Measurements from ENCODE around the gene GPER1. TPM values are rescaled to one million over a fixed set of nuclear protein-coding genes. Genes with fewer than 3 reads are reported as not detected.

GPER1 gene
- total RNA-seq, 4 donors from 2014 or later: 12.5 to 29.2 (median 21.2) TPM

DNA sequence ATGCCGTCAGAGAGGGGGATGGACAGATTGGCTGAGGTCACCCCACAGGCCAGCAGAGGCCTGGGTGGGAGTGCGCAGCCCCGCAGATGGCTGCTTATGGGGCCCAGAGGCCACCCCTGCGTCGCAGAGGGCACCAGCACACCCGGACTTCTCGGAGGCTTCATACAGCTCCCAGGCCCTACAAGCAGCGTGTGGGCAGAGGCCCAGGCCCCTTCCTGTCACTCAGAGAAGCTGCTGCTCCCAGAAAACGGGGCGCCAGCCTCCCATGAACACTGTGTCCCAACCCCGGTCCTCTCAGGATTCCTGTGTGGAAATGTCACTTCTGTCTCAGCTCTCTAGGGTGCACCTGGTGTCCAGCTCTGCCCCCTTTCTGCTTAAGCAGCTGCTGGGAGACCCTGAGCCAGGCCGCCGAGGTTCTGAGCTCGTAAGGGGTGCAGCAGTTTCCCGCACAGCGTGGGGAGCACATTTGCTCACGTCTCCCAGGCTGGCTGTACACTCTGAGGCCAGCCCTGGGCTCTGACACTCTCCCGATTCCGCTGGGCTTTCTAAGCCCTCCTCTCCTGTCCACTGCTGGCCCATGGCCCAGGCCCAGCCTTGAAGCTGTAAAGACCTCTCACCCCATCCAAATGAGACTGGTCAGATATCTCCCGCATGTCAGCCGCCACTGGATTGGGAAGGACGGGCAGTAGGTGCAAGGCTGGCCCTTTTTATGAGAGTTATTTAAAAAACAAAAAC lies 36.8 kb upstream of the GPER1 start:
- 68 to 83% methylated on average over 10 to 16 of the region's 22 CpGs for WGBS, 2 donors
- Histone ChIP-seq H3K4me1 (peaks cover 55 to 94% of the 10 kb centered on the region in 2 donors), H3K9me3 (no peaks in the 10 kb centered on the region), H3K4me3 (replicated peaks in 1 of 3) (no peak overlapping the region), H3K36me3 (no peaks in the 10 kb centered on the region), H3K27me3 (no peaks in the 10 kb centered on the region), H3K27ac (peak overlapping the region; percentile 61 to 81 (median 66))
- intact Hi-C loops (cut with DNase I): no loop called here
- no peak for DNase-seq
- TF ChIP-seq POLR2A (IDR thresholded peaks at IDR 0.05): no peak
- TF ChIP-seq, protein P1, sequence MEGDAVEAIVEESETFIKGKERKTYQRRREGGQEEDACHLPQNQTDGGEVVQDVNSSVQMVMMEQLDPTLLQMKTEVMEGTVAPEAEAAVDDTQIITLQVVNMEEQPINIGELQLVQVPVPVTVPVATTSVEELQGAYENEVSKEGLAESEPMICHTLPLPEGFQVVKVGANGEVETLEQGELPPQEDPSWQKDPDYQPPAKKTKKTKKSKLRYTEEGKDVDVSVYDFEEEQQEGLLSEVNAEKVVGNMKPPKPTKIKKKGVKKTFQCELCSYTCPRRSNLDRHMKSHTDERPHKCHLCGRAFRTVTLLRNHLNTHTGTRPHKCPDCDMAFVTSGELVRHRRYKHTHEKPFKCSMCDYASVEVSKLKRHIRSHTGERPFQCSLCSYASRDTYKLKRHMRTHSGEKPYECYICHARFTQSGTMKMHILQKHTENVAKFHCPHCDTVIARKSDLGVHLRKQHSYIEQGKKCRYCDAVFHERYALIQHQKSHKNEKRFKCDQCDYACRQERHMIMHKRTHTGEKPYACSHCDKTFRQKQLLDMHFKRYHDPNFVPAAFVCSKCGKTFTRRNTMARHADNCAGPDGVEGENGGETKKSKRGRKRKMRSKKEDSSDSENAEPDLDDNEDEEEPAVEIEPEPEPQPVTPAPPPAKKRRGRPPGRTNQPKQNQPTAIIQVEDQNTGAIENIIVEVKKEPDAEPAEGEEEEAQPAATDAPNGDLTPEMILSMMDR (IDR thresholded peaks at IDR 0.05): no peak

DNA sequence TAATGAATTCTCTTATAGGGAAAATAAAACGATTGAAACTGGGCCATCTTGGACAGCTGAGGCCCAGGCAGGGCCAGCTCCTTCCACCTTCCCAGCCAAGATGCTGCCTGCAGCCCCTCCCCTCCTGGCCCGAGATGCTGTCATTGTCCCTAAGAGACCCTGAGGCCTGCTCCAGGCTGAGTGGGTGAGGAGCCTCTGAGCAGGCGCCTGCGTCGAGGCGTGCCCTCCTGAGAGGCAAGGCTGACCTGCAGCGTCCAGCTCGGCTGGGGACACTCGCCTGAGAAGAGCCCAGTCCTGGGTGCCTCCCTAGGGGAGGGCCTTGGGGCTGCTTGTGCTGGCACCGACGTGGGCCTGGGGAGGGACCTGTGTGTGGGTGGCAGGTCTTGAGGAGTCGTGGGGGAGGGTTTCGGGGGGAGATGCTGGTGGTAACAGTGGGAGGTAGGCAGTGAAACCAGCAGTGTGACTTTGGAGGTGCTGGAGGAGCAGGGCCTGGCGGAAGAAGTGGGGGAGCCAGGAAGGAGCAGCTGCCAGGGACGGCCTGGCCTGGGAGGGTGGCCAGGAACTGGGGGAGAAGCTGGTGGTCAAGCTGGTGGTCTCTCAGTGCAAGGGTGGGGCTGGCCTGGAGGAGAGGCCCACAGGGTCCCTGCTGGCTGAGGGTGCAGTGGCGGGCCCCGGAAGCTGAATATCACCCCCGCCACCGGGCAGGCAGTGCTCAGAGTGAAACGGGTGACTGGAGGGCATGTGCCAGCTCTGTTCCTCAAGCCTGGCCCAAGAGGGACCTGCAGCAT lies 35.7 kb upstream of the GPER1 start:
- H3K27me3 ChIP-seq: no peaks in the 10 kb centered on the region
- H3K27ac ChIP-seq: peak overlapping the region; percentile 61 to 81 (median 66)
- TF ChIP-seq, protein P1 (IDR thresholded peaks at IDR 0.05): no peak
- TF ChIP-seq POLR2A (IDR thresholded peaks at IDR 0.05): no peak
- H3K9me3 ChIP-seq: no peaks in the 10 kb centered on the region
- H3K36me3 ChIP-seq: no peaks in the 10 kb centered on the region
- 40 to 43% methylated on average over 10 to 17 of the region's 20 CpGs for WGBS, 2 donors
- peaks cover 46 to 83% of the 10 kb centered on the region in 2 donors for H3K4me1 ChIP-seq
- H3K4me3 ChIP-seq (replicated peaks in 1 of 3): no peak overlapping the region
- intact Hi-C loops (cut with DNase I): no loop called here
- DNase-seq: peak; percentile 76 to 82

DNA sequence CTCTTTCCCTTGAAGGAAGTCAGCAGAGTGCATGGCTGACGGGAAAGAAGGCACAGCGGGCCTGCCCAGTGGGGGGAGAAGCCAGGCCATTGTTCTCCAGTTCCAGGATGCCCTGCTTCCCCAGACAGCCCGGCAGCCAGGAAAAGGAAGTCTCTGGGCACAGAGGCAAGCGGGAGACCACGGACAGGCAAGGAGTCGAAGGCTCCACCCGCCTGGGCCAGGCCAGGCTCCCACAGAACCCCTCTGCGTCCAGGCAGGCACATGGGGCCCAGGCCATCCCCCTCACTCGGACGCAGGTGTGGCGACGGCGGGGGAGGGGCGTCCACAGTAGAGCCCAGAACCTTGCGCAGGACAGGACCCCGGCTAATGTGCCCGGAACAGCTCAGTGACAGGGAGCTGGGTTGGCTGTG lies 34.9 kb upstream of the GPER1 start:
- peak overlapping the region; percentile 61 to 81 (median 66) for H3K27ac ChIP-seq
- no peak for TF ChIP-seq POLR2A (IDR thresholded peaks at IDR 0.05)
- TF ChIP-seq, protein P1 (IDR thresholded peaks at IDR 0.05): no peak
- no peaks in the 10 kb centered on the region for H3K36me3 ChIP-seq
- H3K4me1 ChIP-seq: peaks cover 41 to 76% of the 10 kb centered on the region in 2 donors
- H3K9me3 ChIP-seq: no peaks in the 10 kb centered on the region
- intact Hi-C loops (cut with DNase I): no loop called here
- DNase-seq: peak; percentile 24 to 30
- 58 to 84% methylated on average over 7 to 14 of the region's 17 CpGs for WGBS, 2 donors
- H3K4me3 ChIP-seq (replicated peaks in 1 of 3): no peak overlapping the region
- H3K27me3 ChIP-seq: no peaks in the 10 kb centered on the region

DNA sequence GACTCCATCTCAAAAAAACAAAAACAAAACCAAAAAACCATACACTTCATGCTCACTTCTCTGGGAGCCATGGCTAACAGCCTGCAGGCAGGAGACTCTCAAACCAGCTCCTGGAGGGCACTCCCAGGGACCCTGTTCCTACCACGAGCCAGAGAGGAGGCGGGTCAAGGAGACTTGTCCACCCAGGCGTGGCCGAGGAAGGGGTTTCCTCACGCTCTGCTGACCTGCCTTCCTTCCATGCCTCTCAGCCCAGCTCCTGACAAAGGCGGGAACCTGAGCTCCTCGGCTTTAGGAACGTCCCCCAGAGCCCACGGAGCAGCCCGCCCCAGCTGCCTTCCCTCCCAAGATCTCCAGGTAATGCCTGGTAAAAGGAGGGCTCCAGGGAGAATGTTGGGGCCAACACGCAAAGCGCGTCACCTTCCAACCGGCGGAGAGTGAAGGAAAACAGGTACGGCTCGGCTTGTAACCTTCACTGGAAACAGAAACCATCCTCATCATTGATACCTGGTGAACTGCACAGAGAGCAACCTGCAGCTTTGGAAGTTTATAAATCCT lies 34.0 kb upstream of the GPER1 start:
- TF ChIP-seq, protein P1 (IDR thresholded peaks at IDR 0.05): no peak
- no peak for TF ChIP-seq POLR2A (IDR thresholded peaks at IDR 0.05)

More for the DNA sequence above, 34.0 kb upstream of the GPER1 start:
- DNase-seq: peak; percentile 75 to 80
- H3K27me3 ChIP-seq: no peaks in the 10 kb centered on the region
- WGBS, 2 donors: 25 to 65% methylated on average over 12 to 16 of the region's 17 CpGs
- no peaks in the 10 kb centered on the region for H3K36me3 ChIP-seq
- no peak overlapping the region for H3K4me3 ChIP-seq (replicated peaks in 1 of 3)
- H3K9me3 ChIP-seq: no peaks in the 10 kb centered on the region
- peak overlapping the region; percentile 61 to 81 (median 66) for H3K27ac ChIP-seq
- intact Hi-C loops (cut with DNase I): no loop called here
- H3K4me1 ChIP-seq: peaks cover 41 to 68% of the 10 kb centered on the region in 2 donors
